ENCODE results near the gene ATG3. TPM values are rescaled to one million over a fixed set of nuclear protein-coding genes. Genes with fewer than 3 reads are reported as not detected.

The ATG3 gene
- total and polyA plus RNA-seq, 9 of the 15 experiments (the other 6 are each of a cell fraction or from before 2014, with no cell fraction given), result 48.7 to 107 (median 64.7) TPM

- TF ChIP-seq MGA (IDR thresholded peaks at IDR 0.05) (no peak), ZKSCAN3 (CRISPR knock-in tag; IDR thresholded peaks at IDR 0.05) (no peak), ZNF584 (CRISPR knock-in tag; IDR thresholded peaks at IDR 0.05; ENCODE audit: low read depth) (no peak)
These were observed 63.7 kb downstream of the ATG3 start (continued) for GRCh38 chr3:112497897-112498548.
